ENCODE data around the gene NUDT7. TPM values are rescaled to one million over a fixed set of nuclear protein-coding genes. Genes with fewer than 3 reads are reported as not detected.

NUDT7 gene
- total RNA-seq, 1 donor from 2014 or later, result 1.7 TPM

- no peak for TF ChIP-seq CTCF (conservative IDR thresholded peaks at IDR 0.05; ENCODE audit: low read depth, low read length)
- no peak for DNase-seq (ENCODE audit: low read depth)
Measured at GRCh38 chr16:77758046-77758445, 35.7 kb downstream of the NUDT7 start.

GRCh38 chr16:77758508-77758907, 36.2 kb downstream of the NUDT7 start:
- H3K4me3 ChIP-seq (ENCODE audit: low read depth, low read length), result no peak overlapping the region
- DNase-seq (ENCODE audit: low read depth), result no peak
- TF ChIP-seq CTCF (conservative IDR thresholded peaks at IDR 0.05; ENCODE audit: low read depth, low read length), result no peak

More at GRCh38 chr16:77758046-77758445, 35.7 kb downstream of the NUDT7 start:
- H3K4me3 ChIP-seq (ENCODE audit: low read depth, low read length), result no peak overlapping the region

GRCh38 chr16:77759201-77759600, 36.9 kb downstream of the NUDT7 start:
- no peak for DNase-seq (ENCODE audit: low read depth)
- no peak for TF ChIP-seq CTCF (conservative IDR thresholded peaks at IDR 0.05; ENCODE audit: low read depth, low read length)
- no peak overlapping the region for H3K4me3 ChIP-seq (ENCODE audit: low read depth, low read length)

- no peak for DNase-seq (ENCODE audit: low read depth)
- TF ChIP-seq CTCF (conservative IDR thresholded peaks at IDR 0.05; ENCODE audit: low read depth, low read length), result no peak
- H3K4me3 ChIP-seq (ENCODE audit: low read depth, low read length), result no peak overlapping the region
Measured at GRCh38 chr16:77759821-77760220, 37.5 kb downstream of the NUDT7 start.

GRCh38 chr16:77760800-77761199, 38.5 kb downstream of the NUDT7 start:
- DNase-seq (ENCODE audit: low read depth), result no peak
- no peak overlapping the region for H3K4me3 ChIP-seq (ENCODE audit: low read depth, low read length)
- no peak for TF ChIP-seq CTCF (conservative IDR thresholded peaks at IDR 0.05; ENCODE audit: low read depth, low read length)

GRCh38 chr16:77761204-77761603, 38.9 kb downstream of the NUDT7 start:
- no peak overlapping the region for H3K4me3 ChIP-seq (ENCODE audit: low read depth, low read length)
- no peak for DNase-seq (ENCODE audit: low read depth)
- no peak for TF ChIP-seq CTCF (conservative IDR thresholded peaks at IDR 0.05; ENCODE audit: low read depth, low read length)

GRCh38 chr16:77762262-77762661, 39.9 kb downstream of the NUDT7 start:
- DNase-seq (ENCODE audit: low read depth), result no peak
- H3K4me3 ChIP-seq (ENCODE audit: low read depth, low read length), result no peak overlapping the region
- no peak for TF ChIP-seq CTCF (conservative IDR thresholded peaks at IDR 0.05; ENCODE audit: low read depth, low read length)
